MCF 10A (cell line): ENCODE results near the gene DLX4. TPM values are rescaled to one million over a fixed set of nuclear protein-coding genes. Genes with fewer than 3 reads are reported as not detected.

ENCODE experiments used
- BruUV-seq: library from RNA; stranded (reverse); fragments of 400-500 nt; replicated peaks from 2 replicates; lab custom pipeline; 2021; lab: Mats Ljungman, UMichigan
- CTCF ChIA-PET: fragments of 300-600 bp; sonication (Branson Sonifier 250); formaldehyde crosslinking; extraction: SDS; loops from one replicate; lab custom pipeline; 2021; ENCODE audit warnings: antibody characterized with exemption, inconsistent platforms; lab: Yijun Ruan, JAX
- POLR2A ChIA-PET: fragments of 300-600, 350-650 bp; sonication (Branson Sonifier 250); formaldehyde crosslinking; extraction: SDS; loops from one replicate; lab custom pipeline; 2020; ENCODE audit warnings: antibody characterized with exemption, inconsistent platforms; lab: Yijun Ruan, JAX
- DNase-seq: peaks from one replicate; pipeline ENCODE4 v3.0.0-alpha.2; 2018; ENCODE audit not compliant: unreplicated experiment
- H3K27ac Mint-ChIP-seq: one replicate; pipeline ENCODE4 v1.8.0; 2022; ENCODE audit warnings: mild to moderate bottlenecking, low read depth, mixed read lengths; ENCODE audit not compliant: unreplicated experiment
- H3K27me3 Mint-ChIP-seq: one replicate; pipeline ENCODE4 v1.8.0; 2022; ENCODE audit warnings: mixed read lengths; ENCODE audit not compliant: insufficient read depth, unreplicated experiment
- H3K36me3 Mint-ChIP-seq: one replicate; pipeline ENCODE4 v1.8.0; 2022; ENCODE audit warnings: mild to moderate bottlenecking, moderate library complexity, mixed read lengths; ENCODE audit not compliant: insufficient read depth, unreplicated experiment
- H3K4me1 Mint-ChIP-seq: one replicate; pipeline ENCODE4 v1.8.0; 2022; ENCODE audit warnings: mixed read lengths; ENCODE audit not compliant: insufficient read depth, unreplicated experiment
- H3K4me3 Mint-ChIP-seq: one replicate; pipeline ENCODE4 v1.8.0; 2022; ENCODE audit warnings: mild to moderate bottlenecking, moderate library complexity, mixed read lengths; ENCODE audit not compliant: unreplicated experiment
- H3K9me3 Mint-ChIP-seq: one replicate; pipeline ENCODE4 v1.8.0; 2022; ENCODE audit warnings: mixed read lengths; ENCODE audit not compliant: unreplicated experiment
- intact Hi-C: fragments of 100-400 bp; cut with micrococcal nuclease; formaldehyde crosslinking; loops from 2 replicates; pipeline ENCODE4 v1.14.1; 2022
- total RNA-seq: library from RNA; stranded (reverse); gene quantifications from 2 replicates; pipeline ENCODE4 v1.2.3, GENCODE V29; 2022
- TF ChIP-seq, protein P1 (sequence below): fragments of 200-600 bp; IDR thresholded peaks from one replicate; pipeline ENCODE4 v1.8.0; 2022; ENCODE audit warnings: antibody characterized with exemption, mild to moderate bottlenecking; ENCODE audit not compliant: unreplicated experiment

The DLX4 gene
- total RNA-seq, 1 experiment from 2014 or later, result 0.56 TPM

- ChIA-PET POLR2A (interaction anchor here (0.6 to 1.7 kb wide), 2 partner anchors 11 to 24 kb away, joined by 3 to 8 read pairs; no protein-coding TSS in a partner anchor), CTCF (interaction anchor here (0.7 to 1.4 kb wide), 5 partner anchors 15 to 115 kb away, joined by 3 to 6 read pairs (median 4); no protein-coding TSS in a partner anchor)
- DNase-seq, result no peak
- BruUV-seq, result no TSS peak
- Mint-ChIP-seq H3K4me3 (no peak overlapping the region), H3K4me1 (peaks cover 7% of the 10 kb centered on the region), H3K27ac (no peak overlapping the region), H3K9me3 (no peaks in the 10 kb centered on the region), H3K36me3 (no peaks in the 10 kb centered on the region), H3K27me3 (peaks cover 44% of the 10 kb centered on the region)
- TF ChIP-seq, protein P1, sequence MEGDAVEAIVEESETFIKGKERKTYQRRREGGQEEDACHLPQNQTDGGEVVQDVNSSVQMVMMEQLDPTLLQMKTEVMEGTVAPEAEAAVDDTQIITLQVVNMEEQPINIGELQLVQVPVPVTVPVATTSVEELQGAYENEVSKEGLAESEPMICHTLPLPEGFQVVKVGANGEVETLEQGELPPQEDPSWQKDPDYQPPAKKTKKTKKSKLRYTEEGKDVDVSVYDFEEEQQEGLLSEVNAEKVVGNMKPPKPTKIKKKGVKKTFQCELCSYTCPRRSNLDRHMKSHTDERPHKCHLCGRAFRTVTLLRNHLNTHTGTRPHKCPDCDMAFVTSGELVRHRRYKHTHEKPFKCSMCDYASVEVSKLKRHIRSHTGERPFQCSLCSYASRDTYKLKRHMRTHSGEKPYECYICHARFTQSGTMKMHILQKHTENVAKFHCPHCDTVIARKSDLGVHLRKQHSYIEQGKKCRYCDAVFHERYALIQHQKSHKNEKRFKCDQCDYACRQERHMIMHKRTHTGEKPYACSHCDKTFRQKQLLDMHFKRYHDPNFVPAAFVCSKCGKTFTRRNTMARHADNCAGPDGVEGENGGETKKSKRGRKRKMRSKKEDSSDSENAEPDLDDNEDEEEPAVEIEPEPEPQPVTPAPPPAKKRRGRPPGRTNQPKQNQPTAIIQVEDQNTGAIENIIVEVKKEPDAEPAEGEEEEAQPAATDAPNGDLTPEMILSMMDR, result no peak
- intact Hi-C loops, result no loop called here
Observed at GRCh38 chr17:49972486-49973270, 3.7 kb downstream of the DLX4 start.

DNA sequence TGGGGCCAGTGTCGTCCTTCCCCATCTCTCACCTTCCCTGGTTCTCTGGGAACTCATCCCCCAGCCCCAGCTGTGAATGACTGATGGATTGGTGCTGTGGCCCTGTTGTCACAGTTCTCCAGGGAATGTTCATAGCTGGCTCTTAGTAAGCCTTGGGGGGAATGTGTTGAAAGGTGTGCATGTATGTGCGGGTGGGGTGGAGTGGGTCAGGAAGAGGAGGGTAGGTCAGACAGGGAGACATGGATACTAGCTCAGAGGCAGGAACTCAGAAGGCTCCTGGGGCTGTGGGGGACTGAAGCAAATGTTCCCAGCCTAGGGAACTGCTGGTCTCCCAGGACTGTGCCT, 4.3 kb downstream of the DLX4 start:
- H3K9me3 Mint-ChIP-seq, result no peaks in the 10 kb centered on the region
- ChIA-PET CTCF (interaction anchor here (0.7 to 1.4 kb wide), 6 partner anchors 14 to 418 kb away, joined by 3 to 6 read pairs (median 4); no protein-coding TSS in a partner anchor), POLR2A (interaction anchor here (0.6 to 1.7 kb wide), 2 partner anchors 11 to 24 kb away, joined by 3 to 8 read pairs; no protein-coding TSS in a partner anchor)
- no peak overlapping the region for H3K4me3 Mint-ChIP-seq
- BruUV-seq, result no TSS peak
- H3K27ac Mint-ChIP-seq, result no peak overlapping the region
- intact Hi-C loops, result no loop called here
- H3K27me3 Mint-ChIP-seq, result peaks cover 40% of the 10 kb centered on the region
- H3K4me1 Mint-ChIP-seq, result peaks cover 12% of the 10 kb centered on the region
- TF ChIP-seq, protein P1, result no peak
- no peak for DNase-seq
- H3K36me3 Mint-ChIP-seq, result no peaks in the 10 kb centered on the region

- BruUV-seq, result no TSS peak
- no peak for DNase-seq
- intact Hi-C loops, result no loop called here
- ChIA-PET CTCF (interaction anchor here (0.6 to 7.9 kb wide), 5 partner anchors 12 to 385 kb away, joined by 3 to 80 read pairs (median 4); partner anchors contain the start of gene DLX3), POLR2A (interaction anchor here (1.5 to 5.4 kb wide), 2 partner anchors 8 to 19 kb away, joined by 3 to 34 read pairs; partner anchors contain the start of gene DLX4)
- Mint-ChIP-seq H3K4me3 (no peak overlapping the region), H3K4me1 (peaks cover 13% of the 10 kb centered on the region), H3K27me3 (peaks cover 35% of the 10 kb centered on the region), H3K9me3 (no peaks in the 10 kb centered on the region), H3K27ac (no peak overlapping the region), H3K36me3 (no peaks in the 10 kb centered on the region)
- TF ChIP-seq, protein P1, result no peak
Observed at GRCh38 chr17:49975531-49975930, 6.5 kb downstream of the DLX4 start.

DNA sequence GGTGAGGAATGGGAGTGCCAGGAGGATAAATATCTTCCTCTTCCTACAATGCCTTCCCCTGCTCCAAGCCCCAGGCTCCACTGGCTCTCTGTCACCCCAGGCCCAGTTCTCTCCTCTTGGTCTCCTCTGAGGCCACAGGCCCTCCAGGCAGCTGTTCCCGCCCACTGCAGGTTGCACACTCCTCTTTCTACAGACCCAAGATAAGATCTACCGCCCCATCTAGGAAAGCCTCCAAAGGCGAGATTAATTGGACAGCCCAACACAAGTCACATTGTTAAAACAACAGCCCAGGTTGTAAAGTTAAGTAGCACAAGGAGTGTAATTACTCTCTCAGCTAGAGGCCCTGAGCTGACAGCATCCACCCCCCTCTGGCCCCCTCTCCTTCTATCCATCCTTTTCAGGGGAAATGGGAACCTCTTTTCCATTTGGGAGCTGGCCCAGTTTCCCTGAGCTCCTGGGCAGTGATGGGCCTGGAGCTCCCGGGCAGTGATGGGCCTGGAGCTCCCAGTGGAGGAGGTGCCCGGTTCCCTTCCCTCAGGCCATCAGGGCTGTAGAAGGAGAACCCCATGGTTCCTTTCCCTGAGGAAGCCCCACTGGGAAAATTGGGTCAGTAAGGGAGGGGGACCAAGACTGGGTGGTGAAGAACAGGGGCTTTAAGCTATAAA, 7.3 kb downstream of the DLX4 start:
- CTCF ChIA-PET, result interaction anchor here (0.6 to 7.9 kb wide), 7 partner anchors 19 to 409 kb away, joined by 3 to 80 read pairs (median 4); partner anchors contain the start of gene DLX3
- Mint-ChIP-seq H3K4me1 (peaks cover 17% of the 10 kb centered on the region), H3K4me3 (no peak overlapping the region), H3K27me3 (peaks cover 28% of the 10 kb centered on the region), H3K36me3 (no peaks in the 10 kb centered on the region), H3K9me3 (no peaks in the 10 kb centered on the region), H3K27ac (no peak overlapping the region)
- TF ChIP-seq, protein P1, result no peak
- POLR2A ChIA-PET, result interaction anchor here (0.7 to 5.4 kb wide), 2 partner anchors 9 to 40 kb away, joined by 3 to 34 read pairs; partner anchors contain the start of gene DLX4
- intact Hi-C loops, result no loop called here
- BruUV-seq, result no TSS peak
- DNase-seq, result no peak
